NCI-H446 (cell line): ENCODE data around the gene SPEN.

Experiments used
- DNase-seq, 2 experiments: peaks; one replicate each; lab custom pipeline; 2025; lab: John Stamatoyannopoulos, UW

Gene SPEN

DNA sequence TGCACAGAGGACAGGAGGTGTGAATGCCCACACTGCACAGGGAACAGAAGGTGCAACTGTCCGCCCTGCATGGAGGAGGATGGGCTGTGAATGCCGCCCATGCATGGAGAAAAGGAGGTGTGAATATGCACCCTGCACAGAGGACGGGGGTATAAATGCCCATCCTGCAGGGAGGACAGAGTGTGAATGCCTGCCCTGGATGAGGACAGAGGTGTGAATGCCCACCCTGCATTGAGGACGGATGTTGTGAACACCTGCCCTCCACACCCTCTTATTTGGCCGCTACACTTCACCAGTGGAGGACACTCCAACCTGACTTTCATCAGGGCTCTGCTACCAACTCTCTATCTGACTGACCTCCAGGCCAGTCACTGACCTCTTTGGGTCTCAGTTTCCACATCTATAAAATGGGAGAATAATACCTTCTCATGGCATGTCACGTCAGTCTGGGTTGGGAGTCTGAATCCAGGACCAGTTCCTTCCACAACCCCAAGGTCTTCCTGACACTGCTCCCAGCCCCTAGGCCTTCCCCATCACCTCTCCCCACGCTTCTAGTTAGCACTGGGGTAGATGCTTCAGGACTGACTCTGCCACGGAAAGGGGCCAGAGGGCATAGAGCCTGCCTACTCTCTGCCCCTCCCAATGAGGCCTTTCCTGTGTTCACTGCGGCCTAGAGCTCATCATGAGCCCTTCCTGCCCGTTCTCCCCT is 100.0 kb downstream of the SPEN start:
- no peak for DNase-seq

DNA sequence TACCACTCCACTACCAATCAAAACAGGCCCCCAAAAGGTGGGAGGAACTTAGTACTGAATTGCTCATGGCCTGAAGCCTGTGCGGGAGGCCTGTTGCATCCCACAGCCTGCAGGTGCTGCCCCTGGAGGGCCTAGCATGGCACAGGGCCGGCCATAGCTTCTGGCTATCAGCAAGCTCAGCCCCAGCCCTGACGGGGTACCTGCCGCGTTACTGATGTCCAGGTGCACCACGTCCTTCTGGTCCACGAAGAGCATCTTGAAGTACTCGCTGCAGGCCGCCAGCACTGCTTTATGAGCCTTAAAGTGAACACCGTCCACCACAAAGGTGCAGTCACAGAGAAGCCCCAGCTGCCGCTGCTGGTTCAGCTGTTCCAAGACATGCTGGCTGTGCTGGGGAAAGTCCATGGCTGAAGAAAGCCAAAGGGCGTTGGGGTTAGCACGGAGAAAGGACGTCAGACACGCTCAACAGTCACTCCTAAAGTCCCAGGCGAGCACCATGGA is 100.6 kb downstream of the SPEN start:
- DNase-seq, result no peak

DNA sequence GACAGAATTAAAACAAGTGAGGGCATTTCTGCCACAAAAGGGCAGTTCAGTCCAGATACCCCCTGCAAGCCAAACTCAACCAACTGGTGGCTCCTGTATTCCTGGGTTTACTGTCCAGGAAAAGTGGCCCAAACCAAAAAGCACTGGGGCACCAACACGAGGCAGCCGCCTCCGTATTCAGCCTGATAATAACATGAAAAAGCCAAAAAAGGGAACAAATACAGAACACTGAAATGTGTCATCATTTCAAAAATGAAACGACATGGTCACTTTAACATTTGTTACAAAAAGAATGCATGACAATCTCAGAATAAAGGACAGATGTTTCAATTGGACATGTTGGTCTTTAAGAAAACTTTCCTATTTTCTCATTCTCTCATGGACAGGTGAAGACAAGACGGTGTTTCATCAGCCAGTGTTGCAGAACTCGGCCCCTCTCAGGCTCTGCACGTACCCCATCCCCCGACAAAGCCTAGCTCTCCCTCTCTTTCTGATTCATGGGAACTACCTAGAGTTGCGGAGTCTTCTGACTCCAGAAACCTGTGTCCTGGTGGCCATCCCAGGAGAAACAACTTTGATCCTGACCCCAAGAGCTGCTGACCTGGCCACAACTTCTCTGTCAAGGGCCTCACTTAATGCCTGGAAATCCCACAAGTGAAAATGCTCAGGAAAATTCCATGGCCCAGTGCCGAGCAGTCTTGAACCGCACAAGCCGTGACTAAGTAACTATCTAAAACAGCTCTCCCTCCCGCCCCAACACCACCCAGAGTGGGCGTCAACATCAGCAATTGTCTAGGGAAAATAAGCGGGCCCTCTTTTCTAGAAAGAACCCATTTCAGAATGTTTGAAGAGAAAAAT is 101.3 kb downstream of the SPEN start:
- DNase-seq, result no peak

DNA sequence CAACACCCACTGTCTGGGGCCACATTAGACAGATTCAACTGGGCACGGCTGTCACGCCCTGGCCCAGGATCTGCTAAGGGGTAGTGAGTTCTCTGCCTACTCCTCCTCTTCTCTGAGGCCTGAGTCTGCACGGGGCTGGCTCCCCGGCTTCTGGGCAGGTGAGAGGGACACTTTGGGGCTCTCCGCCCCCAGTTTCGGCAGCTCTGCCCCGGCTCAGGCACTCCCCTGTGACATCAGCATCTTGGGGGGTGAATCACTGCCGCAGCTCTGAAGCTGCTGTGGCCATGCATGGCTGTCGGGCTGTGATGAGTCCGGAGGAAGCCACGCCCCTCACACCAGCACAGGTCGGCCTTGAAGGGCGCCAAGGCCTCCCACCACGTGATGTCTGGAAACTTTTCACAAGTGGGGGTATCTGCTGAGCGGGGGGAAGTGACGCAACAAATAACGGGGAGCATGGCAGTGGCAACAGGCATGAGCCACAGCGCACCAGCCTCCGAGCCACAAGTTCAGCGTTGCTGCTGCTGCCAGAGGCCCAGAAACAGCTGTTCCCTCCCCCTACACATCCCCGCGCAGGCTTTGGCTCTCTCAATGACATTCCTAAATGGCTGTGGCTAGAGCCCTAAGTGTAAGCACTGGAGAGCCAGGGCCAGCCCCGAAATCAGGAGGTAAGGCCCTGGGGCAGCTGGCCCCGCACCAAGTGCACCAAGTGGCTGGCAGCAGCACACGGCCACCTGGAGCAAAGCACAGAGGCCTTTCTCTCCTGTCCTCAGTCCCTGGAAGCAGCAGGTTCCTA is 102.1 kb downstream of the SPEN start:
- no peak for DNase-seq

DNA sequence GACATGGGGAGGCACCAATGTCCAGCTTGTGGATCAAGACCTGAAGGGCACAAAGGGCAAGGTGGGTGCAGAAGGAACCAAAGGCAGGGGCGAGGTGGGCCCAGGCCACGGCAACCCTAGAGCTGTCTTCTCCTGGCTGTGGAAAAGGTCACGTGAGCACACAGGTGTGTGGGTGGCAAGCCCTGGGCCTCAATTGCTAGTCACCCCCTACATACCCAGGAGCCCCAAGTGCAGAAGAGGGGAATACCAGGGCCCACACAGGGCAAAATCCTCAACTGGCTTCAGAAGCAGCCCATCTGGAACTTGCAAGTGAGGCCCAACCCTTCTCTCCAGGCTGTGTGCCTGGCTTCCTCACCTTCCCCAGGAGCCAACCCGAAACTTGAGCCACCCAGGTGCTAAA is 102.8 kb downstream of the SPEN start:
- no peak for DNase-seq

DNA sequence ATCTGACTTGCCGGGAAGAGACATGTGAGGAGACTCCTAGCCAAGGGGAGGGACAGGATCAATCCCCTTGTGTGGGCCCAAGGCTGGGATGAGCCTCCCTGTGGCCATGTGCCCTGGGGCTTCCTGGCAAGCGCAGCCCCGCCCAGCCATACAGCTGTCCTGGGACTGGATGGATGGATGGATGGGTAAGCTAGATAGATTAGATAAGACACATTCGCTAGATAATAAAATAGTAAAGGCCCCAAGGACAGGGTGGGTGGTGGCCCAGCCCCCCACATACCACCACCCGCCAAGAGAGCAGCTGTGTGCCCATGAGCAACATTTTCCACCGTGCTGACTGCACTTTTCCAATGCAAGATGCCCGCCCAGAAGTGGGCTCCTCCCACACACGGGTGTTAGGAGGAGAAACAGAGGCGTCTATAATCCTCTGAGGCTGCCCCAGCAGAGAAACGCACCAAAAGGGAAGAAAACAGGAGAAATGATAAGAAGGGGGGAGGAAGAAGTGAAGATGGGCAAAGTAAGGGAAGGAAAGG is 103.3 kb downstream of the SPEN start:
- DNase-seq, result no peak

DNA sequence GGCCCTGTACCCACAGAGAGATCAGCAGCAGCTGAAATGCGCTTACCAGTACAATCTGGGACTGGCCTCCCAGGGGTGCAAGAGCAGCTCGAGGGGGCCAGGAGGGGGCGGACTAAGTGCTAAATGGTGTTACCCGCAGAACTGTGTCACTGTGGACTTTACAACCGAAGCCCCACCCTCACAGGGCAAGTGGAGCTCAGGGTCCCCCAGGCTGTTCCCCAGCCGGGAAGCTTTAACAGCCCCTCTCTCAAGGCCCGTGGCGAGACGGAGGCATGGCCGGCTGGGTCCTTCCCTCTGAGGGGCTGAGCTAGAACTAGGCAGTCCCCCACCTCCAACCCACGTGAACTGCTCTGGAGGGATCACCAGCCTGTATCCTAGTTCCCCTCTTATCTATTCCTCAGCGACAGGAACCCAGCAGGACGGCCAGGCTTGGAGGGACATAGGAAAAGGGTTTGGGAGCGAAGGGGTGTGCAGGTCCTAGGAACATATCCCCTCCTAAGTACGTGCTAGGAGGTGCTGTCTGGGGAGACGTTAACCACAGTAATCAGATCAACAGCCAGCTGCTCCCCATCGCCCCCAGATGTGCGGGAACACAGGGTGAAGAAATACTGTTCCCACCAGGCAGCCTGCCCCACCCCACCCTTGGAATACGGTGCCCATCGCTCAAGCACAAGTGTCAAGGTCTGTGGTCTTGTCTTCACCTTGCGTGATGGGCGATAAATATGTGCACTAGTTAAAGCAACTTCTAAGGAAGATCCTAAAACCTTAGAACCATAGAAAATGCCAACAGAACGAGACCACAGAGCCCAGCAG is 104.0 kb downstream of the SPEN start:
- no peak for DNase-seq

DNA sequence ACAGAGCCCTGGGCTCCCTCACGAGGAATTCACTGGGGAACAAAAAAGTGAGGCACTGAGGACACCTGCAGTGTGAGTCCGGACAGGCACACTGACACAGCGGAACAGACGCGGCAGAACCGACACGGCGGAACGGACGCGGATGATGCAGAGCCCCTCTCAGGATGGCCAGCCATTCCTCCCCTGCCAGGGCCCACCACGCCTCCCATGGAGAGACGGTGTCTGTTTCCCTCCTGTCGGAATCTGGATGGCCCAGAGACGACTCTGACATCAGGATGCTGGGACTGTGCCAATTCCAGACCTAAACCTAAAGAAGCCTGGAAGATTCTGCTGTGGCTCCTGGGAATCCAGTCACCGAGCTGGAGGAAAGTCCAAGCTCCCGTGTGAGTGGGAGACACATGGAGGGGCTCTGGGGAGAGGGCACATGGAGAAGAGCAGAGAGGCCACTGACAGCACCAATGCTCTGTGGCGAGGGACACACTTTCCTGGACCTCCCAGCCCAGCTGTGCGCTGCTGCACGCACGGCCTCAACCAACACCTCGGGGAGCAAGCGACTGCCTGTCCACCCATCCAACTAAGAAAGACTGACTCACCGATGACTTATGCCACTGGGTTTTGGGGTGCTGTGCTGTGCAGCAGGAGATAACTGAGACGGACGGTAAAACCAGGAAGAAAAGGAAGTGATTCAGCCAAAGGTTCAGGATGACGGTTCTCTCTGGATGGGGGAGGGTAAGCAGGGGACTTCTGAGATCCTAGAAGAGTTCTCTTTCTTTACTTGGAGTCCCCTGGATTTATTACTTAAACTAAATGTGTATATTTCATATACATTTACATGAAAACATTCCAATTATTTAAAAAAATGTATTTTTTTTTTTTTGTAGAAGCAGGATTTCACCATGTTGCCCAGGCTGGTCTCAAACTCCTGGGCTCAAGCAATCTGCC is 105.1 kb downstream of the SPEN start:
- no peak for DNase-seq

DNA sequence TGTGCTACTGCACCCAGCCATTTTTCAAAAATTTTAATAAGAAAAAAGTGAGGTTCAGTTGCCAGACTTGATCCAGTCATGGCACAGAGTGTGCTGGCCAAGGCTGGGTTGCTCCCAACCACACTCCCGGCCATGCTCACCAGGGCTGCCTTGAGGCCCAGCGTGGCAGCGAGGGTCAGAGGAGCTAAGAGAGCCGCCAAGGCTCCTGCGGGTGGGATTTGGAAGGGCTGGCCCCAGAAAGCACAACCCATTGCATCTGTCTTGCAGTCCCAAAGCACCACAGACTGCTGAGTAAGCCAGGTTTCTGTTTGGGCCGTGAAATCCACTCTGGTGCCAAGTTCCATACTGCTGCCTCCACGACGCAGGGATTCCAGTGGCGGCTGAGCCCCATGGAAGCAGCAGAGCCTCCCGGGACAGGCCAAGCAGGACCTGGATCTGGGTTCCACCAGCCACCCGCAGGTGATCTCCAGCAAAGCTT is 105.8 kb downstream of the SPEN start:
- peak; percentile 44 to 72 for DNase-seq

DNA sequence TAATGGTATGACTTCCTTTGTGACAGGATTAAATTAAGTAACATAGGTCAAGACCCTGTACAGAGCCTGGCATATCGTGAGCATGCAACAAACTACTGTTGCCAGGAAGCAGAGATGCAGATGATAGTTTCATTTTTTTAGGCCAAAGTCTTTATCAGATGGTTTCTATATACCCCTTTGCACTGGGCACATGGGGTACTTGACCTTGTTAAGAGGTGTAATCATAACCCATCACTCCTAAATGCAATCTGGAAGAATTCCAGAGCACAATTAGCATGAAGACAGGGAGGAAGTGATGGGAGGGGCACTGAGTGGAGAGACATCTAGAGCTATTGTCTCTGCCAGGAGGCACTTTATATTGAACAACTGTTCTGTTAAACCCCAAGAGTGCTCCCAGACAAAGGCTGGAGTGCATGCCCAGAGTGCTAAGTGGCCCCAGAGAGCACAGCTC is 106.3 kb downstream of the SPEN start:
- DNase-seq, result peak in 1 of 2 experiments; percentile 26

DNA sequence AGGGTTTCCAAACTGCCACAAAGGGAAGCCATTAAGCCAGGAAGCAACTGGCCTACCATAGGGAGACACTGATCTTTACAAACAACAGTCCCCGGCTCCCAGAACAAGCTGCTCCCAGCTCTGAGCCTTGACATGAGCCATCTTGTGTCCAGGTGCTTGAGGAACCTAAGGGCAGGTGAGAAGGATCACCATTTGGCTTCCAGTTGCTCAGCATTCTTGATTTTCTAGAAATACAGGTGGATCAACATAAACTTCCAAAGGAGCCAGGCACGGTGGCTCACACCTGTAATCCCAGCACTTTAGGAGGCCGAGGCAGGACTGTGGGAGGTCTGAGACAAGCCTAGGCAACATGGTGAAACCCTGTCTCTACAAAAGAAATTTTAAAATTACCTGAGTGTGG is 106.8 kb downstream of the SPEN start:
- no peak for DNase-seq

DNA sequence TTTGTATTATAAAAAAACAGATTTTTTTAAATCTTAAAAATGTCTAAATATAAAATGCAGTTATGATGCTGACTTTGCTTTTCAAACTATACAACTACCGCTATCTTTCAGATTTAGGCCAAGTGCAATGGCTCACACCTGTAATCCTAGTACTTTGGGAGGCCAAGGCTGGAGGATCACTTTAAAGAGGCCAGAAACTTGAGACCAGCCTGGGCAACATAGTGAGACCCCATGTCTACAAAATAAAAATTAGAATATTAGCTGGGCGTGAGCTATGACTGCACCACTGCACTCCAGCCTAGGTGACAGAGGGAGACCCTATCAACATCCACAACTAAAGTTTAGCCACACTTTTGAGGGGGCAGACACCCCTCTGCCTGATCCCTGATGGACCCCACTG is 108.0 kb downstream of the SPEN start:
- no peak for DNase-seq

DNA sequence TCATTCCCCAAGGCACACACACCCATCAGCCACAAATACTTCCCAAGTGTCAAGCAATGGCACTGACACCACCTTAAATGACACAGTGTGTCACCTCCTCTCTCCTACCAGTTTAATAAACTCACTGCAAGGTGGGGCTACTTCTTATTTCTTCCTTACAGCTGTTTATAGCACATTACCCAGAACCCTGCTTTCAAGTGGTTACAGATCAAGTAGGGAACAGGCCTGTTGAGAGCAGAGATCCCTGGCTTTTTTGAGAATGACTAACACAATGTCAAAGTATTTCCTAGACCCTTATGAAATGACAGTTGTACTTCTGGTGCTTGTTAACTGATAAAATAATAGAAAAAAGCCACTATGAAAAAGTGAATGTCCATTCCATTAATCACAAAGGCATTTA is 108.6 kb downstream of the SPEN start:
- DNase-seq, result no peak

DNA sequence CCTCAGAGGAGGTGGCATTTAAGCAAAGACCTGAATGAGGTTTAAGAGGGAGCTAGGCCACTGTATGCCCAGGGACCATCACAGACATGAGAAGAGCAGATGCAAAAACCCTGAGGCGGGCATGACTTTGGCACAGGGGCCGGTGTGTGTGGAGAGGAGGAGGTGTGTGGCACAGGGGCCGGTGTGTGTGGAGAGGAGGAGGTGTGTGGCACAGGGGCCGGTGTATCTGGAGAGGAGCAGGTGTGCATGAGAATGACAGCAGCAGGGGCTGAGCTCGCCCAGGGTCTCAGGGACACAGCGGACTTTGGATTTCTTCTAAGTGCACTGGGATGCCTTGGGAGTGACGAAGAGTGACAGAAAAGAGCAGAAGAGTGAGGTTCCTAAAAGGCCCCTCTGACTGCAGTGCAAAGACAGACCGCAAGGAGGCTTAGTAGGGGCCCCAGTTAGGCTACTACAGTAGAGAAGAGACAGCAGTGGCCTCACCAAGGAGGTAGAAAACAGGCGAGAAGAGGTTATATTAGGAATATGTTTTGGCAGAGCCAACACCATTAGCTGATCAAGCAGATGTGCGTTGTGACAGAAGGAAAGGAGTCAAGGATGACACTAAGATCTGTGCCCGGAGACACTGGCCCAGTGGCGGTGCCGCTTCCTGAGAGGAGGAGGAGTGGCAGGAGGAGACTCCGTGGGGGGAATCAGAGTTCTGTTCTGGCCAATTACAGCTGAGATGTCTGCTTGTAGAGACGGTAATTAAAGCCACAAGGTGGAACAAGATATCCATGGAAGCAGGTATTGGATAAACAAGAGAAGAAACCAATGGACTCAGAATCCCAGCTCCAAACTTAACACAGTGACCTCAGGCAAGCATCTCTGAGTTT is 110.0 kb downstream of the SPEN start:
- no peak for DNase-seq

DNA sequence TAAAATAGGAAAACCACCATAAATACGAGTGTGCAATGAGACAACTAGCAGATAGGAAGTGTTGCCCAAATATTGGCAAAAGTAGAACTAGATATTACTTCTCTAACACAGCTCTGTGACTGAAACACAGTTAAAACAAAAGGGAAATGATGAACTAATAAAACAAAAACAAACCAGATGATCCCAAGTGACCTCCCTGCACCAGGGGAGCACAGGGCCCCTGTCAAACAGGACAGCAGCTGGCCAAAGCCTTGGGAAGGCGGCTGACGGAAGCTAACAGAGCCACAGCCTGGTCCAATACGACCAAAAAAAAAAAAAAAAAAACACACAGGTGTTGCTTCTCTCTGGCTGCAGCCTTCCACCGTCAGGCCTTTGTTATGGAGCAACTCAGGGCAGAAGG is 110.6 kb downstream of the SPEN start:
- DNase-seq, result no peak

DNA sequence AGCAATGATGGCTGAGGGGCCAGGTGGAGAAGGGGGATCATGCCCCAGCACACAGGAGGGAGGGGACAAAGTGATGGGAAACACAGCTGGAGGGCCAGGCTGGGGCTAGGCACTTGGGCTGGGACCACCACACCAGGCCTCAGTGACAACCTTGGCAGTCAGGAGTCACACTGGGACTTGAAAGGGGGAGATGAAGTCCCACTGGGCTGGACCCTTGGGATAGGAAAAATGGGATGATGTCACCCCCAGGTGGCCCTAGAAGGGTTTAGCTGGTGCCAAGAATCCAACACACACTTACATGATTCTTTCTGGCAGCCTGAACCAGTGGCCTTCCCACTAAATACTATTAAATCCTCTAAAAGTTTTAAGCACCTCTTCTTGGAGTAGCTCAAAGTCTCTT is 111.3 kb downstream of the SPEN start:
- DNase-seq, result no peak

DNA sequence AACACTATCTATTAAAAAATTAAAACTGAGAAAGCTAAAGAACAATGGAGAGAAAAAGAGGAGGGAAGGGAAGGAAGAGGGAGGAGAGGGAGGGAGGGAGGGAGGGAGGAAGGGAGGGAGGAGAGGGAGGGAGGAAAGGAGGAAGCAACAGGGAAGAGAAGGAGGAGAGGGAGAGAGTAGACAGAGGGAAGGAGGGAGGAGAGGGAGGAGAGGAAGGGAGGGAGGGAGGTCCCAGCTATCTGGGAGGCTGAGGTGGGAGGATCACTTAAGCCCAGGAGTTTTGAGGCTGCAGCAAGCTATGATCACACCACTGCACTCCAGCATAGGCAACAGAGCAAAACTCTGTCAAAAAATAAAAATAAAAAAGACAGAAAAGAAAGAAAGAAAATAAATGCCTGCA is 111.9 kb downstream of the SPEN start:
- DNase-seq, result no peak

DNA sequence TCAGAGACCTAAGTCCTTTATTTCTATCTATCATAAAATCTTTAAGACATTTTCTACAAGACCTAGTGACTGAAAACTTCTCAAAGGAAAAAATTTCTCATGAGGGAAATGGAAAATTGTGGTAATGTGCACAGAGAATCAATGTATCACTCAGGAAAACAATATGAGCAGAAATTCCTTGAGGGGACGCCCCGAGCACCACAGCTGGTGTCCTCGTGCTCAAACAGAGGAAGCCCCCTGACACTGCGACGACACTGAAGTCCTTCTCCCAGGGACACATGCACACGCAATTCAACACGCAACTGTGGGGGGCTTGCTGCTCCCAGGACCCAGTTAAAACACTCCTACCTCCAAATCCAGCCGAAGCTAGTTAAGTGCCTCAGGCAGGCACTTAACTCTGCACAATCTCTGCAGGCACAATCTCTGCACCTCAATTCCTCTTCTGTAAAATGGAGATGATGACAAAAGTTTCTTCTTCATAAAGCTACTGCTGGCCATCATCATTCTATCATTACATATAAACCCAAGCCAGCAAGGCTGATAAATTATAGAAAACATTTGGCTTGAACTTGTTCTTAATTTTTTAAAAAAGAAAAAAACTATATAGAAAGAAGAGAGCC is 112.4 kb downstream of the SPEN start:
- DNase-seq, result no peak

DNA sequence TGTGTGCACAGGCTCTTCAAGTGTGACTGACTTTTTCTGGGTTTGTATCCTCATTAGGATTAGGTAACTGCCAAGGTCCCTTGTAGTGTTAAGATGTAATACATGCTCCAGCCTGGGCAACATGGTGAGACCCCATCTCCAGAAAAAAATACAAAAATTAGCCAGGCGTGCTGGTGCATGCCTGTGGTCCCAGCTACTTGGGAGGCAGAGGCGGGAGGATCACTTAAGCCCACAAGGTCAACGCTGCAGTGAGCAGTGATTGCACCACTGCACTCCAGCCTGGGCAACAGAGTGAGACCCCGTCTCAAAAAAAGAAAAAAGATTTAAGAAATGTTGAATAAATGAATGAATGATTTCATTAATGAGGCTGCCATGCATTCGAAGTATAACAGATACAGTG is 113.3 kb downstream of the SPEN start:
- no peak for DNase-seq
